Heart left ventricle (tissue), 16 donors: ENCODE results near the gene RAB11FIP4. TPM values are rescaled to one million over a fixed set of nuclear protein-coding genes. Genes with fewer than 3 reads are reported as not detected.
A peak's percentile ranks its signal among the peaks of the same experiment; 100 is the strongest.

Experiments
- ATAC-seq, 4 donors: fragments of 200-7000 bp; cut with Tn5 transposase; one replicate each; pipeline ENCODE4 v1.9.1; 2020 to 2022; ENCODE audit warnings: moderate library complexity in 4 of 4, mild to moderate bottlenecking in 3 of 4, moderate number of reproducible peaks in 1 of 4
- DNase-seq, 5 donors: peaks; one replicate each; pipeline ENCODE4 v3.0.0-alpha.2; 2020
- H3K27ac ChIP-seq, 12 donors: fragments of 200-600 bp; sonication (generic) in 4 of 12; one replicate each; pipeline versions ENCODE4 v1.5.0 to v1.8.0; 2016 to 2022; ENCODE audit warnings: mild to moderate bottlenecking in 2 of 12
- H3K27me3 ChIP-seq, 9 donors: fragments of 200-600 bp; sonication (generic) in 2 of 9; one replicate each; pipeline versions ENCODE4 v1.5.1 to v1.8.0; 2016 to 2022; ENCODE audit warnings: mild to moderate bottlenecking in 3 of 9
- H3K36me3 ChIP-seq, 9 donors: fragments of 200-600 bp; sonication (generic) in 2 of 9; one replicate each; pipeline versions ENCODE4 v1.5.0 to v1.8.0; 2018 to 2022; ENCODE audit warnings: mild to moderate bottlenecking in 2 of 9
- H3K4me1 ChIP-seq, 12 donors: fragments of 200-600 bp; sonication (generic) in 4 of 12; one replicate each; pipeline versions ENCODE4 v1.5.0 to v1.8.0; 2016 to 2022; ENCODE audit warnings: mild to moderate bottlenecking in 3 of 12
- H3K4me3 ChIP-seq, 12 donors: fragments of 200-600 bp; sonication (generic) in 4 of 12; one replicate each; pipeline versions ENCODE4 v1.5.0 to v1.8.0; 2017 to 2022; ENCODE audit warnings: mild to moderate bottlenecking in 9 of 12, moderate library complexity in 4 of 12
- H3K9me3 ChIP-seq, 12 donors: fragments of 200-600 bp; sonication (generic) in 4 of 12; one replicate each; pipeline versions ENCODE4 v1.5.0 to v1.8.0; 2016 to 2022; ENCODE audit warnings: mild to moderate bottlenecking in 1 of 12
- POLR2A ChIP-seq, 2 donors: fragments of 450-650 bp; IDR thresholded peaks; one replicate each; pipeline ENCODE4 v1.6.1; 2017; ENCODE audit warnings: antibody characterized with exemption in 2 of 2, mild to moderate bottlenecking in 2 of 2, moderate library complexity in 2 of 2
- WGBS, 4 donors: extraction: QIAGEN DNeasy Blood & Tissue Kit in 2 of 4; methylation state at CpG; one replicate each; pipeline versions ENCODE4 v1.1.5 to v1.1.7; 2013 to 2018; 5-methylcytosine and 5-hydroxymethylcytosine counted together
- intact Hi-C, 10 donors: fragments of 100-400 bp; cut with DNase I; formaldehyde crosslinking; loops; one replicate each; pipeline versions ENCODE4 v1.11.1 to v1.14.2; 2022
- polyA plus RNA-seq, 2 donors: library from polyadenylated mRNA; stranded (reverse); fragments of 200-250 nt; gene quantifications; one replicate each; pipeline ENCODE4 v1.2.3, GENCODE V29; 2013
- total RNA-seq, 9 donors: library from RNA; depleted of rRNA in 2 of 9; stranded (reverse); fragments of >200 nt in 2 of 9; fragmentation: NEBNext Ultra II Directional in 3 of 9; extraction: Animal tissue kit (Norgen Biotek cat#: 25700) in 3 of 9; gene quantifications; one replicate each; pipeline versions ENCODE4 v1.1.0 to v1.2.4, GENCODE V29; 2016 to 2023
- TF ChIP-seq, protein P1 (sequence below), 12 donors: fragments of 200-600 bp; sonication (generic) in 4 of 12; IDR thresholded peaks; one replicate each; pipeline versions ENCODE4 v1.5.0 to v1.8.0; 2018 to 2022; ENCODE audit warnings: antibody characterized with exemption in 12 of 12, mild to moderate bottlenecking in 5 of 12
- donor health status: ischemic (EF 13 %, LVEDD 7.1; RV severe dilation, severe dysfunction).
- donor health status: healthy with polysubstance abuse.
- donor health status: DM: no; HTN: yes; CAD: no.
- donor health status: DM: no; HTN: no; CAD: no.
- donor health status: ischemic (EF 25% LVEDD 6.9; RV normal size, moderate dysfunction).
- donor health status: ischemic (EF 25% LVEDD 5.7; RV mildly dilated, moderate dysfunction).
- donor health status: healthy.
- donor health status: DM: yes; HTN: yes; CAD: no.
- donor health status: ischemic (EF 35%, LVEDD 5.7; RV mildly dilated, moderate dysfunction).
- donor health status: nonischemic (EF 11% LVEDD 7.7; RV severe dilation, severe dysfunction).
- donor health status: DM: yes; HTN: yes; CAD: no.
- donor health status: PGD.
- donor health status: ischemic (EF 29% LVEDD 5.4; RV normal size, mild dysfunction).
- donor health status: nonischemic (EF 23%, LVEDD 6.1; RV moderate dilation, normal function).

Gene RAB11FIP4
- total and polyA plus RNA-seq, 11 donors: 1.5 to 13.7 (median 8.3) TPM

DNA sequence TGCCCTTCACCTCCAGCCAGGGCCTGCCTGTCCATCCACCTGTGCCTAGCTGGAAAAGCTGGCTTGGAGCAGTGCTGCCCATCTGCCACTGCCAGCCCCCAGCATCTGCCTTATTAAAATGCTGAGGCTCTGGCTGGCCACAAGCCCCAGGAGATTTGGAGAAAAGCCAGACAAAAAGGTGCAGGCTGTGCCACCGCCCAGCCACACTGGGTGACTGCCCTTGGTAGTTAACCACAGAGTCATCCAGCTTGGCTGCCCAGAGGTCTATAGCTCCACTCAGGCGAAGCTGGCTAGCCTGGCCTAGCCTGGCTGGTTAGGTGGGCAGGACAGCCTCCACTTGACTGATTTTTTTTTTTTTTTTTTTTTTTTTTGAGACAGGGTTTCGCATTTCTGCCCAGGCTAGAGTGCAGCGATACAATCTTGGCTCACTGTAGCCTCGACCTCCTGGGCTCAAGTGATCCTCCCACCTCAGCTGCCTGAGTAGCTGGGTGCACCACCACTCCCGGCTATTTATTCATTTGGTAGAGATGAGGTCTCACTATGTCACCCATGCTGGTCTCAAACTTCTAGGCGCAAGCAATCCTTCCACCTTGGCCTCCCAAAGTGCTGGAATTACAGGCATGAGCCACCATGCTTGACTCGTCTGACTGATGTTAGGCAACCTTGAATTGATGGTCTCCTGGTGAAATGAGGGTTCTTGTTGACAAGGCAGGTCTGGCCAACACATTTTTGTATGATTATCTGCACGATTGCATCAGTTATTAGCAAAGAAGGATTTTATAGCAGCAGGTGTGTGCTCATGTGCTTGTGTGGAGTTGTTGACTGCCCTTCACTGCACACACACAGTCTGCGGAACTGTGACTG lies 103.8 kb downstream of the RAB11FIP4 start:
- Histone ChIP-seq H3K4me3 (no peak overlapping the region), H3K27me3 (no peaks in the 10 kb centered on the region), H3K36me3 (no peaks in the 10 kb centered on the region), H3K27ac (peak overlapping the region in 6 of 12 donors; percentile 11 to 88 (median 20)), H3K4me1 (peaks cover 0 to 72% (median 3%) of the 10 kb centered on the region in 12 donors), H3K9me3 (no peaks in the 10 kb centered on the region)
- ATAC-seq (peak; percentile 33 to 62 (median 46)), DNase-seq (peak in 2 of 5 donors; percentile 55 to 60)
- no peak for TF ChIP-seq POLR2A (IDR thresholded peaks at IDR 0.05)
- TF ChIP-seq, protein P1, sequence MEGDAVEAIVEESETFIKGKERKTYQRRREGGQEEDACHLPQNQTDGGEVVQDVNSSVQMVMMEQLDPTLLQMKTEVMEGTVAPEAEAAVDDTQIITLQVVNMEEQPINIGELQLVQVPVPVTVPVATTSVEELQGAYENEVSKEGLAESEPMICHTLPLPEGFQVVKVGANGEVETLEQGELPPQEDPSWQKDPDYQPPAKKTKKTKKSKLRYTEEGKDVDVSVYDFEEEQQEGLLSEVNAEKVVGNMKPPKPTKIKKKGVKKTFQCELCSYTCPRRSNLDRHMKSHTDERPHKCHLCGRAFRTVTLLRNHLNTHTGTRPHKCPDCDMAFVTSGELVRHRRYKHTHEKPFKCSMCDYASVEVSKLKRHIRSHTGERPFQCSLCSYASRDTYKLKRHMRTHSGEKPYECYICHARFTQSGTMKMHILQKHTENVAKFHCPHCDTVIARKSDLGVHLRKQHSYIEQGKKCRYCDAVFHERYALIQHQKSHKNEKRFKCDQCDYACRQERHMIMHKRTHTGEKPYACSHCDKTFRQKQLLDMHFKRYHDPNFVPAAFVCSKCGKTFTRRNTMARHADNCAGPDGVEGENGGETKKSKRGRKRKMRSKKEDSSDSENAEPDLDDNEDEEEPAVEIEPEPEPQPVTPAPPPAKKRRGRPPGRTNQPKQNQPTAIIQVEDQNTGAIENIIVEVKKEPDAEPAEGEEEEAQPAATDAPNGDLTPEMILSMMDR (IDR thresholded peaks at IDR 0.05): no peak
- 80 to 84% (median 83%) methylated on average over 10 of the region's 10 CpGs for WGBS, 4 donors
- intact Hi-C loops: no loop called here

DNA sequence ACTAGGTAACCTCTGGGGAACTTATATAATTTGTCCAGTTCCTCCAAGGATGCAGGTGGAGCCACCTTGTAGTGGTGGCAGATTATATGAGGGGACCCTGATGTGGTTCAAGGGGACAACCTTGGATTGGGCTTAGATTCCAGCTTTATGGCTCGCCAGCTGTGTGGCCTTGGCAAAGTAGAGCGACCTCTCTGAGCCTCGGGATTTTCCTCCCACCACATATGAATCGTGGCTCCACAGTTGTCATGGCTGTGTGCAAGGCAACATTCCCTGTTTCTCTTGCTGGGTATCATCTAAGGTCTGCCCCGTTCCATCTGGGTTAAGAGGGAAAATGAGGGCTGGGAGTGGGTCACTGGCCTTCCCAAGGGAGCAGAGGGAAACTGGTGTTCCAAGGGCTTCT lies 104.6 kb downstream of the RAB11FIP4 start:
- Histone ChIP-seq H3K4me3 (no peak overlapping the region), H3K27me3 (no peaks in the 10 kb centered on the region), H3K4me1 (peaks cover 0 to 67% (median 5%) of the 10 kb centered on the region in 12 donors), H3K36me3 (no peaks in the 10 kb centered on the region), H3K27ac (peak overlapping the region in 1 of 12 donors; percentile 88), H3K9me3 (no peaks in the 10 kb centered on the region)
- WGBS, 4 donors: 77 to 89% (median 81%) methylated on average over 5 of the region's 5 CpGs
- DNase-seq (no peak), ATAC-seq (no peak)
- TF ChIP-seq, protein P1 (IDR thresholded peaks at IDR 0.05): no peak
- no peak for TF ChIP-seq POLR2A (IDR thresholded peaks at IDR 0.05)
- intact Hi-C loops: no loop called here

DNA sequence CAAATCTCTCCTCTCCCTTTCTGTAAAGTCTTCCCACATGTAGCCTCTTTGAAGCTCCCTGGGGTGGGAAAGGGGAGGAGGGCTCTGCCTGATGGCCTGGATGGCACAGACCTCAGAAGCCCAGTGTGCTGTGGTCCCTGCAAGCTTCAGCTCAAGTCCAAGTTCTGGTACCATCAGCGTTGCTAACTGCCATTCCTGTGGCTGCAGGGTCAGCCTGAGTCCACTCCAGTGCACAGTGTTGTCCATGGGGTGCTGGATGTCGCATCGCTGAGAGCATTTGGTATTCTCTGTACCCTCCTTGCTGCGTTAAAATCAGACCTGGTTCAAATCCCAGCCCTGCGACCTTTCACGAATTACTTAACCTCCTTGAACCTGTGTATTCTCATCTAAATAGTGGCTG lies 105.1 kb downstream of the RAB11FIP4 start:
- DNase-seq (peak in 1 of 5 donors; percentile 28), ATAC-seq (no peak)
- Histone ChIP-seq H3K4me1 (peaks cover 0 to 61% (median 5%) of the 10 kb centered on the region in 12 donors), H3K27ac (peak overlapping the region in 1 of 12 donors; percentile 88), H3K36me3 (no peaks in the 10 kb centered on the region), H3K9me3 (no peaks in the 10 kb centered on the region), H3K27me3 (no peaks in the 10 kb centered on the region), H3K4me3 (no peak overlapping the region)
- no peak for TF ChIP-seq POLR2A (IDR thresholded peaks at IDR 0.05)
- TF ChIP-seq, protein P1 (IDR thresholded peaks at IDR 0.05): no peak
- intact Hi-C loops: no loop called here
- 82 to 88% (median 84%) methylated on average over 6 of the region's 6 CpGs for WGBS, 4 donors

- DNase-seq (peak in 1 of 5 donors; percentile 38), ATAC-seq (no peak)
- no peak for TF ChIP-seq POLR2A (IDR thresholded peaks at IDR 0.05)
- TF ChIP-seq, protein P1 (IDR thresholded peaks at IDR 0.05): no peak
- H3K9me3 ChIP-seq: no peaks in the 10 kb centered on the region
- no peak overlapping the region for H3K27ac ChIP-seq
- H3K4me3 ChIP-seq: no peak overlapping the region
- peaks cover 0 to 53% (median 5%) of the 10 kb centered on the region in 12 donors for H3K4me1 ChIP-seq
- intact Hi-C loops: no loop called here
- H3K27me3 ChIP-seq: no peaks in the 10 kb centered on the region
- WGBS, 4 donors: 77 to 81% (median 79%) methylated on average over 6 of the region's 6 CpGs
- no peaks in the 10 kb centered on the region for H3K36me3 ChIP-seq
Observed at GRCh38 chr17:31497431-31497830, 106.0 kb downstream of the RAB11FIP4 start.
